KMS-11 (cell line): ENCODE data around the gene VASH1.

Experiments used
- H2AFZ ChIP-seq: fragments of 200-600 bp; sonication (generic); 2 replicates; pipeline ENCODE4 v1.6.1; 2016; ENCODE audit warnings: antibody characterized with exemption, mixed run types, low read depth
- H3K27ac ChIP-seq: fragments of 200-600 bp; sonication (generic); 2 replicates; pipeline ENCODE4 v1.6.1; 2016; ENCODE audit warnings: mild to moderate bottlenecking, mixed run types
- H3K27me3 ChIP-seq: fragments of 200-600 bp; sonication (generic); 2 replicates; pipeline ENCODE4 v1.6.1; 2017; ENCODE audit warnings: mild to moderate bottlenecking, low read depth, mixed run types, moderate library complexity; ENCODE audit not compliant: insufficient read depth
- H3K36me3 ChIP-seq: fragments of 200-600 bp; sonication (generic); 2 replicates; pipeline ENCODE4 v1.6.1; 2017; ENCODE audit warnings: mild to moderate bottlenecking, mixed run types; ENCODE audit not compliant: insufficient read depth
- H3K4me1 ChIP-seq: fragments of 200-600 bp; sonication (generic); 2 replicates; pipeline ENCODE4 v1.6.1; 2016; ENCODE audit warnings: mild to moderate bottlenecking, low read depth, mixed run types; ENCODE audit not compliant: poor library complexity, severe bottlenecking
- H3K4me2 ChIP-seq: fragments of 200-600 bp; sonication (generic); 2 replicates; pipeline ENCODE4 v1.7.0; 2016; ENCODE audit warnings: mild to moderate bottlenecking, mixed run types
- H3K4me3 ChIP-seq: fragments of 200-600 bp; sonication (generic); IDR thresholded peaks from 2 replicates; pipeline ENCODE4 v1.6.1; 2017; ENCODE audit warnings: low read depth, low read length, mixed read lengths; ENCODE audit not compliant: insufficient read depth
- H3K79me2 ChIP-seq: fragments of 200-600 bp; sonication (generic); 2 replicates; pipeline ENCODE4 v1.6.1; 2016; ENCODE audit warnings: low read depth, mixed run types; ENCODE audit not compliant: insufficient read depth
- H3K9ac ChIP-seq: fragments of 200-600 bp; sonication (generic); 2 replicates; pipeline ENCODE4 v1.6.1; 2016; ENCODE audit warnings: mild to moderate bottlenecking, mixed run types
- H4K20me1 ChIP-seq: fragments of 200-600 bp; sonication (generic); 2 replicates; pipeline ENCODE4 v1.6.1; 2016; ENCODE audit warnings: mild to moderate bottlenecking, mixed run types; ENCODE audit not compliant: insufficient read depth
- CTCF ChIP-seq: fragments of 200-600 bp; sonication (generic); conservative IDR thresholded peaks from 2 replicates; pipeline ENCODE4 v1.6.1; 2017; ENCODE audit warnings: low read depth, mild to moderate bottlenecking, antibody characterized with exemption, low read length, moderate library complexity, mixed read lengths

VASH1 gene

GRCh38 chr14:76806446-76806845 lies 45.2 kb downstream of the VASH1 start:
- H3K9ac ChIP-seq: no peak overlapping the region
- H4K20me1 ChIP-seq: no peaks in the 10 kb centered on the region
- TF ChIP-seq CTCF: no peak
- no peak overlapping the region for H2AFZ ChIP-seq
- H3K36me3 ChIP-seq: no peaks in the 10 kb centered on the region
- H3K4me1 ChIP-seq: peaks cover 5% of the 10 kb centered on the region
- H3K79me2 ChIP-seq: no peaks in the 10 kb centered on the region
- H3K4me2 ChIP-seq: no peak overlapping the region
- H3K27me3 ChIP-seq: no peaks in the 10 kb centered on the region
- no peak overlapping the region for H3K4me3 ChIP-seq
- no peak overlapping the region for H3K27ac ChIP-seq

- peaks cover 7% of the 10 kb centered on the region for H3K4me1 ChIP-seq
- H3K4me3 ChIP-seq: no peak overlapping the region
- H2AFZ ChIP-seq: no peak overlapping the region
- H3K27me3 ChIP-seq: no peaks in the 10 kb centered on the region
- H3K27ac ChIP-seq: no peak overlapping the region
- no peaks in the 10 kb centered on the region for H3K79me2 ChIP-seq
- H3K36me3 ChIP-seq: no peaks in the 10 kb centered on the region
- H4K20me1 ChIP-seq: no peaks in the 10 kb centered on the region
- H3K4me2 ChIP-seq: no peak overlapping the region
- no peak for TF ChIP-seq CTCF
- H3K9ac ChIP-seq: no peak overlapping the region
Measured at GRCh38 chr14:76808011-76808410, 46.7 kb downstream of the VASH1 start.

- TF ChIP-seq CTCF: no peak
- Histone ChIP-seq H3K36me3 (no peaks in the 10 kb centered on the region), H3K4me3 (no peak overlapping the region), H3K79me2 (no peaks in the 10 kb centered on the region), H3K27ac (no peak overlapping the region), H3K27me3 (no peaks in the 10 kb centered on the region), H3K4me1 (peaks cover 11% of the 10 kb centered on the region), H2AFZ (no peak overlapping the region), H3K4me2 (no peak overlapping the region), H3K9ac (no peak overlapping the region), H4K20me1 (no peaks in the 10 kb centered on the region)
Measured at GRCh38 chr14:76808990-76809389, 47.7 kb downstream of the VASH1 start.

DNA sequence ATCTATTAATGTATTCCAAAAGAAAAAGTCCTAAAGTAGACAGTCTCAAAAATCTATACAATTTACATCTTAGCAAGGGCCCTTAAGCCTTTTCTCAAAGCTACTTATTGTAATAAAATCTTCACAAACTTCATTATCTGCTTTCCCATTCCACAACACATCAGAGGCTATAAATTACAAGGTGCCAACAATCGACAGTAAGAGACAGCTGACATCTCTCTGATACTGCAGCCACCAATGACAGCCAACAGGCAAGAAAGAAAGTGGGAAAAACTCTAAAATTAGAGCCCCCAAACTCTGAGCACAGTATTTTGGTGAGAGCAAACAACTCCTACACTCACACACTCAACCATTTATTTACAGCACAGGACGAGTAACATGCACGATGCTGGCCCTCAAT lies 49.3 kb downstream of the VASH1 start:
- peak overlapping the region; percentile 48 for H3K4me2 ChIP-seq
- no peak overlapping the region; the same call in 1 of the 2 replicates for H3K27ac ChIP-seq
- no peak for TF ChIP-seq CTCF
- no peaks in the 10 kb centered on the region for H4K20me1 ChIP-seq
- no peak overlapping the region; the same call in 1 of the 2 replicates for H3K9ac ChIP-seq
- H2AFZ ChIP-seq: no peak overlapping the region
- H3K4me3 ChIP-seq: no peak overlapping the region
- no peaks in the 10 kb centered on the region for H3K36me3 ChIP-seq
- peaks cover 11% of the 10 kb centered on the region for H3K4me1 ChIP-seq
- H3K79me2 ChIP-seq: no peaks in the 10 kb centered on the region
- no peaks in the 10 kb centered on the region for H3K27me3 ChIP-seq
